Natural killer cell (primary cell): ENCODE results near the gene R3HDM4. TPM values are rescaled to one million over a fixed set of nuclear protein-coding genes. Genes with fewer than 3 reads are reported as not detected.

Experiments used
- ATAC-seq, 3 donors: fragments of 150-1000 bp in 2 of 3; fragments of 200-7000 bp in 1 of 3; cut with Tn5 transposase; 1 replicate in 1 of 3; 2 replicates in 2 of 3; pipeline ENCODE4 v1.10.0; 2021; ENCODE audit warnings: mild to moderate bottlenecking in 2 of 3, moderate library complexity in 2 of 3
- DNase-seq, 2 donors: peaks; one replicate each; pipeline versions ENCODE4 v3.0.0 to v3.0.0-alpha.2; 2013 to 2021; ENCODE audit warnings: mixed read lengths in 1 of 2
- H3K27ac ChIP-seq: one replicate; pipeline ENCODE4 v1.5.1; 2013; ENCODE audit warnings: mild to moderate bottlenecking, low read length
- H3K27me3 ChIP-seq: one replicate; pipeline ENCODE4 v1.6.1; 2013; ENCODE audit warnings: low read length; ENCODE audit not compliant: control insufficient read depth, insufficient read depth
- H3K36me3 ChIP-seq: one replicate; pipeline ENCODE4 v1.6.1; 2013; ENCODE audit warnings: low read length; ENCODE audit not compliant: control insufficient read depth, insufficient read depth
- H3K4me1 ChIP-seq: one replicate; pipeline ENCODE4 v1.6.1; 2013; ENCODE audit warnings: low read length; ENCODE audit not compliant: control insufficient read depth, insufficient read depth
- H3K4me3 ChIP-seq: one replicate; pipeline ENCODE4 v1.5.1; 2013; ENCODE audit warnings: low read length
- H3K9me3 ChIP-seq: one replicate; pipeline ENCODE4 v1.6.1; 2013; ENCODE audit warnings: low read length; ENCODE audit not compliant: control insufficient read depth, insufficient read depth
- H3K27ac Mint-ChIP-seq, 2 donors: one replicate each; pipeline ENCODE4 v1.8.0; 2022; ENCODE audit warnings: mild to moderate bottlenecking in 2 of 2, mixed read lengths in 2 of 2, moderate library complexity in 1 of 2
- H3K27me3 Mint-ChIP-seq, 2 donors: one replicate each; pipeline ENCODE4 v1.8.0; 2022; ENCODE audit warnings: low read depth in 2 of 2, mixed read lengths in 2 of 2
- H3K36me3 Mint-ChIP-seq: one replicate; pipeline ENCODE4 v1.8.0; 2022; ENCODE audit warnings: mixed read lengths
- H3K4me1 Mint-ChIP-seq, 2 donors: one replicate each; pipeline ENCODE4 v1.8.0; 2022; ENCODE audit warnings: mixed read lengths in 2 of 2
- H3K4me3 Mint-ChIP-seq: one replicate; pipeline ENCODE4 v1.8.0; 2022; ENCODE audit warnings: mild to moderate bottlenecking, moderate library complexity, mixed read lengths
- H3K9me3 Mint-ChIP-seq, 2 donors: one replicate each; pipeline ENCODE4 v1.8.0; 2022; ENCODE audit warnings: mixed read lengths in 2 of 2
- WGBS: methylation state at CpG from one replicate; pipeline ENCODE4 v1.1.7; 2013; ENCODE audit warnings: missing lambda C conversion rate; ENCODE audit not compliant: insufficient coverage; 5-methylcytosine and 5-hydroxymethylcytosine counted together
- intact Hi-C: fragments of 100-400 bp; cut with micrococcal nuclease; formaldehyde crosslinking; loops from one replicate; pipeline ENCODE4 v1.14.2; 2022
- total RNA-seq, 4 donors: library from RNA; stranded (reverse); fragments of 120-200 nt in 1 of 4; gene quantifications; one replicate each; pipeline versions ENCODE4 v1.2.3 to v1.2.4, GENCODE V29; 2013 to 2022
- TF ChIP-seq, protein P1 (sequence below): fragments of 200-600 bp; IDR thresholded peaks from one replicate; pipeline ENCODE4 v1.8.0; 2022; ENCODE audit warnings: antibody characterized with exemption

The R3HDM4 gene
- total RNA-seq, 3 donors from 2014 or later (not counting 1 experiment from before 2014, with no cell fraction given): 88.7 to 106 (median 97.8) TPM

DNA sequence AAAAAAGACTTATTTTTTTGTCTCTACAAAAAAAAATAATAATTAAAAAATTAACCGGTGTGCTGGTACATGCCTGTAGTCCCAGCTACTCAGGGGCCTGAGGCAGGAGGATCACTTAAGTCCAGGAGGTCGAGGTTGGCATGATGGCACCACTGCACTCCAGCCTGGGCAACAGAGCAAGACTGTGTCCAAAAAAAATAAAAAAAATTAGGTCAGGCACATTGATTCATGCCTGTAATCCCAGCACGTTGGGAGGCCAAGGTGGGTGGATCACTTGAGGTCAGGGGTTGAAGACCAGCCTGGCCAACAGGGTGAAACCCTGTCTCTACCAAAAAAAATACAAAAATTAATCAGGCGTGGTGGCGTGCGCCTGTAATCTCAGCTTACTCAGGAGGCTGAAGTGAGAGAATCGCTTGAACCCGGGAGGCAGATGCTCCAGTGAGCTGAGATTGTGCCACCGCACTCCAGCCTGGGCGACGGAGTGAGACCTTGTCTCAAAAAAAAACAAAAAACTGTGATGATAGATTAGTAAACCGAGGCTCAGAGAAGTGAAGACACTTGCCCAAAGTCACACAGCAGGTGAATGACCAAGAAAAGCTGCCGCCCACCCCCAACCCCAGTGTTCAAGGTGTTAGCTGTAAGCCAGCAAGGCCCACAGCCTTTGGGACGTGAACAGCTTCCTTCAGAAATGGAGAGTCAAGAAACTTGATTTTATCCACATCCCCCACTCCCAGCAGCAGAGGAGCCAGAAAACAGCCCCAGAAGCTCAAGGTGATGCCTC lies 10.4 kb downstream of the R3HDM4 start:
- ATAC-seq: no peak
- Mint-ChIP-seq H3K9me3 (no peaks in the 10 kb centered on the region), H3K4me1 (peaks cover 0 to 7% of the 10 kb centered on the region in 2 donors), H3K27ac (no peak overlapping the region), H3K36me3 (no peaks in the 10 kb centered on the region), H3K27me3 (no peaks in the 10 kb centered on the region), H3K4me3 (no peak overlapping the region)
- Histone ChIP-seq H3K27ac (no peak overlapping the region), H3K27me3 (no peaks in the 10 kb centered on the region), H3K4me1 (peaks cover 31% of the 10 kb centered on the region), H3K36me3 (peaks cover 22% of the 10 kb centered on the region), H3K4me3 (no peak overlapping the region), H3K9me3 (no peaks in the 10 kb centered on the region)
- no peak for DNase-seq
- WGBS: 94% methylated on average over 14 of the region's 14 CpGs
- TF ChIP-seq, protein P1, sequence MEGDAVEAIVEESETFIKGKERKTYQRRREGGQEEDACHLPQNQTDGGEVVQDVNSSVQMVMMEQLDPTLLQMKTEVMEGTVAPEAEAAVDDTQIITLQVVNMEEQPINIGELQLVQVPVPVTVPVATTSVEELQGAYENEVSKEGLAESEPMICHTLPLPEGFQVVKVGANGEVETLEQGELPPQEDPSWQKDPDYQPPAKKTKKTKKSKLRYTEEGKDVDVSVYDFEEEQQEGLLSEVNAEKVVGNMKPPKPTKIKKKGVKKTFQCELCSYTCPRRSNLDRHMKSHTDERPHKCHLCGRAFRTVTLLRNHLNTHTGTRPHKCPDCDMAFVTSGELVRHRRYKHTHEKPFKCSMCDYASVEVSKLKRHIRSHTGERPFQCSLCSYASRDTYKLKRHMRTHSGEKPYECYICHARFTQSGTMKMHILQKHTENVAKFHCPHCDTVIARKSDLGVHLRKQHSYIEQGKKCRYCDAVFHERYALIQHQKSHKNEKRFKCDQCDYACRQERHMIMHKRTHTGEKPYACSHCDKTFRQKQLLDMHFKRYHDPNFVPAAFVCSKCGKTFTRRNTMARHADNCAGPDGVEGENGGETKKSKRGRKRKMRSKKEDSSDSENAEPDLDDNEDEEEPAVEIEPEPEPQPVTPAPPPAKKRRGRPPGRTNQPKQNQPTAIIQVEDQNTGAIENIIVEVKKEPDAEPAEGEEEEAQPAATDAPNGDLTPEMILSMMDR: no peak
- intact Hi-C loops: no loop called here

DNA sequence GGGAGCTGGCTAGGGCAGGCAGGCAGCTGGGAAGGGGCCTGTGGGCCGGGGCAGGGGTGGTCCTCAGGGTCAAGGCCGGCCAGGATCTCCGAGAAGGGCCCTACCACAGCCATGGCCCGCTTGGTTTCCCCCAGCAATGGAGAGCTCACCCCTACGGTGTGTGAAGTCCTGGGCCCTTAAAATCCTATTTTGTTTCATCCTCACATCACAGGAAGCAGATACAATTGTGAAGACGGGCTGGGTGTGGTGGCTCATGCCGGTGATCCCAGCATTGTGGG lies 11.0 kb downstream of the R3HDM4 start:
- H3K36me3 ChIP-seq: peaks cover 26% of the 10 kb centered on the region
- TF ChIP-seq, protein P1: no peak
- Mint-ChIP-seq H3K36me3 (no peaks in the 10 kb centered on the region), H3K27me3 (no peaks in the 10 kb centered on the region), H3K27ac (no peak overlapping the region), H3K9me3 (no peaks in the 10 kb centered on the region), H3K4me3 (no peak overlapping the region), H3K4me1 (peaks cover 0 to 4% of the 10 kb centered on the region in 2 donors)
- no peak for DNase-seq
- 94% methylated on average over 7 of the region's 7 CpGs for WGBS
- intact Hi-C loops: no loop called here
- no peaks in the 10 kb centered on the region for H3K9me3 ChIP-seq
- no peak overlapping the region for H3K4me3 ChIP-seq
- H3K27me3 ChIP-seq: no peaks in the 10 kb centered on the region
- peaks cover 25% of the 10 kb centered on the region for H3K4me1 ChIP-seq
- ATAC-seq: no peak
- no peak overlapping the region for H3K27ac ChIP-seq

DNA sequence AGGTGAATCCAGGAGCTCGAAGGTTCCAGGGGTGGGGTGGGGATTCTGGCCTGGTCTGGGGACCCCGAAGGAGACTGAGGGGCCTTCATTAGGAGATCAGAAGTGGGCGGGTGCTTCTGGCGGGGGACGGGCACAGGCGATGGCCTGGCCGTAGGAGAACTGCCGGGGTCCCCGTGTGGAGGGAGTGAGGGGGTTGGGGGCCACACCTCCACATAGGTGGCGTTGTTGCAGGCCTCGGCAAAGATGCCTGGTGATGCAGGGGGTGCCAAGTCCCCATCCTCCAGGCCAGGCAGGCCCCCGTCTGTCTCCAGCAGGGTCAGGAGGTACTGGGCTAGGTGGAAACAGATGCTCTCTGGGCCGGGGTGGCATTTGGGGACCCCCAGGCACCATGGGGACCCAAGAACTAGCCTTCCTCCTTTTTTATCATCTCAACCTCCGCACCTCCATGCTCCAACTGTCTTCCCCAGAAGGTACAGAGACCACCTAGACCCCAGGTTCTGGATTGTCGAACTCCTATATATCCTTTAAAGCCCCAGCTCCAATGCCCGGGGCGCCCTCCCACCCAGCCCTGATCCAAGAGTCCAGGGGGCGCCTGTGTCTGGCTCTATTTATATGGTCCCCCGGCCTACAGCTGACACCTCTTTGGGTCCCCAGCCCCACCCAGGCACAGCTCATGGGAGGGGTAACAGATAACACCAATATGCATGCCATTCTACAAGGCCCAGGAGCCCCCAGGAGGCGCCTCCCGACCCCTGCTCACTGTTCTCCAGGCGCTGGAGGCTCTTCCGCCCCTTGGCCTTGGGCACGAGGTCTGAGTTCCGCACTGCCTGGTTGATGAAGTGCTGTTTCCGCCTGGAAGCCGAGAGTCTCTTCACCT lies 11.6 kb downstream of the R3HDM4 start:
- H3K36me3 Mint-ChIP-seq: no peaks in the 10 kb centered on the region
- H3K27ac Mint-ChIP-seq: no peak overlapping the region
- ATAC-seq (no peak), DNase-seq (no peak)
- no peaks in the 10 kb centered on the region for H3K27me3 Mint-ChIP-seq
- WGBS: 93% methylated on average over 27 of the region's 27 CpGs
- H3K9me3 ChIP-seq: no peaks in the 10 kb centered on the region
- peaks cover 19% of the 10 kb centered on the region for H3K4me1 ChIP-seq
- H3K4me3 ChIP-seq: no peak overlapping the region
- no peaks in the 10 kb centered on the region for H3K27me3 ChIP-seq
- peaks cover 29% of the 10 kb centered on the region for H3K36me3 ChIP-seq
- TF ChIP-seq, protein P1: no peak
- intact Hi-C loops: no loop called here
- H3K9me3 Mint-ChIP-seq: no peaks in the 10 kb centered on the region
- peaks cover 0 to 6% of the 10 kb centered on the region in 2 donors for H3K4me1 Mint-ChIP-seq
- H3K4me3 Mint-ChIP-seq: no peak overlapping the region
- no peak overlapping the region for H3K27ac ChIP-seq
